Skeletal muscle tissue (tissue), 4 donors: ENCODE data around the gene DNAJC8. TPM values are rescaled to one million over a fixed set of nuclear protein-coding genes. Genes with fewer than 3 reads are reported as not detected.
A peak's percentile ranks its signal among the peaks of the same experiment; 100 is the strongest.

Experiments used
- H3K27ac ChIP-seq: one replicate; pipeline ENCODE4 v1.7.0; 2013; ENCODE audit warnings: mild to moderate bottlenecking, low read depth, low read length, inconsistent platforms
- H3K27me3 ChIP-seq, 3 donors: one replicate each; pipeline ENCODE4 v1.7.0; 2013; ENCODE audit warnings: low read length in 3 of 3; ENCODE audit not compliant: control insufficient read depth in 3 of 3, insufficient read depth in 3 of 3
- H3K36me3 ChIP-seq, 3 donors: one replicate each; pipeline ENCODE4 v1.7.0; 2013; ENCODE audit warnings: low read length in 3 of 3; ENCODE audit not compliant: control insufficient read depth in 3 of 3, insufficient read depth in 3 of 3
- H3K4me1 ChIP-seq, 3 donors: one replicate each; pipeline ENCODE4 v1.7.0; 2013; ENCODE audit warnings: low read length in 3 of 3, mild to moderate bottlenecking in 3 of 3; ENCODE audit not compliant: control insufficient read depth in 3 of 3, insufficient read depth in 3 of 3
- H3K4me3 ChIP-seq, 3 donors: one replicate each; pipeline ENCODE4 v1.7.0; 2013; ENCODE audit warnings: low read length in 3 of 3
- H3K9ac ChIP-seq, 3 donors: one replicate each; pipeline ENCODE4 v1.7.0; 2013; ENCODE audit warnings: low read length in 3 of 3, mild to moderate bottlenecking in 3 of 3, moderate library complexity in 2 of 3, low read depth in 1 of 3
- H3K9me3 ChIP-seq, 3 donors: one replicate each; pipeline ENCODE4 v1.7.0; 2013; ENCODE audit warnings: low read length in 3 of 3; ENCODE audit not compliant: control insufficient read depth in 3 of 3
- total RNA-seq: library from RNA; depleted of rRNA; stranded (reverse); fragments of >200 nt; gene quantifications from one replicate; pipeline ENCODE4 v1.2.3, GENCODE V29; 2014
- donor health status: Osteomylitis.

DNAJC8 gene
- 27.1 TPM for total RNA-seq

GRCh38 chr1:28232558-28233263, at the start of gene DNAJC8:
TSS of gene DNAJC8 (minus strand) at chr1:28233029. CDS start at chr1:28232998, 31 bp downstream.
- peak within 1 kb of the TSS; percentile 87 to 97 (median 96) for H3K9ac ChIP-seq
- H3K27ac ChIP-seq, result peak within 1 kb of the TSS; percentile 92
- peaks cover 13 to 26% (median 21%) of the 10 kb centered on the region in 3 donors for H3K4me1 ChIP-seq
- H3K4me3 ChIP-seq, result peak within 1 kb of the TSS; percentile 95 to 98 (median 97)
- H3K27me3 ChIP-seq, result no peaks in the 10 kb centered on the region
- H3K9me3 ChIP-seq, result no peaks in the 10 kb centered on the region
- H3K36me3 ChIP-seq, result peaks cover 6 to 8% (median 7%) of the 10 kb centered on the region in 3 donors

GRCh38 chr1:28281608-28282425, 49.0 kb upstream of the DNAJC8 start:
- Histone ChIP-seq H3K9me3 (no peaks in the 10 kb centered on the region), H3K36me3 (peaks cover 25 to 44% (median 43%) of the 10 kb centered on the region in 3 donors), H3K27ac (no peak overlapping the region)

GRCh38 chr1:28280977-28281381, 48.1 kb upstream of the DNAJC8 start:
- Histone ChIP-seq H3K9me3 (no peaks in the 10 kb centered on the region), H3K4me3 (no peak overlapping the region), H3K4me1 (peaks cover 12 to 14% (median 12%) of the 10 kb centered on the region in 3 donors), H3K36me3 (peaks cover 25 to 44% (median 43%) of the 10 kb centered on the region in 3 donors), H3K9ac (no peak overlapping the region), H3K27me3 (no peaks in the 10 kb centered on the region), H3K27ac (no peak overlapping the region)

More at GRCh38 chr1:28281608-28282425, 49.0 kb upstream of the DNAJC8 start:
- Histone ChIP-seq H3K27me3 (no peaks in the 10 kb centered on the region), H3K4me1 (peaks cover 12 to 14% (median 13%) of the 10 kb centered on the region in 3 donors), H3K4me3 (no peak overlapping the region), H3K9ac (no peak overlapping the region)

GRCh38 chr1:28280501-28280900, 47.7 kb upstream of the DNAJC8 start:
- peaks cover 25 to 44% (median 43%) of the 10 kb centered on the region in 3 donors for H3K36me3 ChIP-seq
- no peak overlapping the region for H3K27ac ChIP-seq

GRCh38 chr1:28279721-28280120, 46.9 kb upstream of the DNAJC8 start:
- H3K9me3 ChIP-seq, result no peaks in the 10 kb centered on the region
- no peak overlapping the region for H3K9ac ChIP-seq
- peaks cover 27 to 49% (median 46%) of the 10 kb centered on the region in 3 donors for H3K36me3 ChIP-seq
- H3K27me3 ChIP-seq, result no peaks in the 10 kb centered on the region
- no peak overlapping the region for H3K27ac ChIP-seq
- no peak overlapping the region for H3K4me3 ChIP-seq
- peaks cover 12 to 14% (median 12%) of the 10 kb centered on the region in 3 donors for H3K4me1 ChIP-seq

More at GRCh38 chr1:28280501-28280900, 47.7 kb upstream of the DNAJC8 start:
- Histone ChIP-seq H3K4me1 (peaks cover 12 to 14% (median 12%) of the 10 kb centered on the region in 3 donors), H3K4me3 (no peak overlapping the region), H3K9me3 (no peaks in the 10 kb centered on the region), H3K27me3 (no peaks in the 10 kb centered on the region), H3K9ac (no peak overlapping the region)

GRCh38 chr1:28278763-28279162, 45.9 kb upstream of the DNAJC8 start:
- Histone ChIP-seq H3K4me1 (peaks cover 12 to 14% (median 12%) of the 10 kb centered on the region in 3 donors), H3K27me3 (no peaks in the 10 kb centered on the region), H3K27ac (no peak overlapping the region), H3K4me3 (no peak overlapping the region), H3K36me3 (peaks cover 35 to 57% (median 56%) of the 10 kb centered on the region in 3 donors), H3K9ac (no peak overlapping the region), H3K9me3 (no peaks in the 10 kb centered on the region)

GRCh38 chr1:28273216-28273860, 40.5 kb upstream of the DNAJC8 start:
- Histone ChIP-seq H3K36me3 (peaks cover 35 to 45% (median 38%) of the 10 kb centered on the region in 3 donors), H3K9ac (no peak overlapping the region), H3K9me3 (no peaks in the 10 kb centered on the region), H3K4me3 (no peak overlapping the region), H3K4me1 (no peaks in the 10 kb centered on the region), H3K27ac (no peak overlapping the region), H3K27me3 (no peaks in the 10 kb centered on the region)

- H3K9ac ChIP-seq, result no peak overlapping the region
- H3K4me3 ChIP-seq, result no peak overlapping the region
- no peak overlapping the region for H3K27ac ChIP-seq
- H3K27me3 ChIP-seq, result no peaks in the 10 kb centered on the region
- H3K9me3 ChIP-seq, result no peaks in the 10 kb centered on the region
- peaks cover 27 to 39% (median 34%) of the 10 kb centered on the region in 3 donors for H3K36me3 ChIP-seq
- no peaks in the 10 kb centered on the region for H3K4me1 ChIP-seq
Observed at GRCh38 chr1:28272215-28272852, 39.5 kb upstream of the DNAJC8 start.

GRCh38 chr1:28269529-28269928, 36.7 kb upstream of the DNAJC8 start:
- H3K27me3 ChIP-seq, result no peaks in the 10 kb centered on the region
- no peaks in the 10 kb centered on the region for H3K9me3 ChIP-seq
- peaks cover 17 to 32% (median 30%) of the 10 kb centered on the region in 3 donors for H3K36me3 ChIP-seq
- H3K4me3 ChIP-seq, result no peak overlapping the region
- no peak overlapping the region for H3K9ac ChIP-seq
- H3K4me1 ChIP-seq, result peaks cover 4 to 6% (median 4%) of the 10 kb centered on the region in 3 donors
- H3K27ac ChIP-seq, result no peak overlapping the region
